GM12874 (cell line): ENCODE results near the gene ADGRV1.

Source experiments
- CTCF ChIP-seq: IDR thresholded peaks from 2 replicates; pipeline ENCODE4 v1.5.1; 2011; ENCODE audit warnings: low read depth, mild to moderate bottlenecking, control low read depth, low read length, moderate library complexity; ENCODE audit not compliant: insufficient read depth

ADGRV1 gene

GRCh38 chr5:91076138-91076537 lies 517.5 kb downstream of the ADGRV1 start:
- no peak for TF ChIP-seq CTCF

- TF ChIP-seq CTCF, result no peak
These were observed 519.0 kb downstream of the ADGRV1 start for GRCh38 chr5:91077623-91078022.

- TF ChIP-seq CTCF, result no peak
These were observed 520.4 kb downstream of the ADGRV1 start for GRCh38 chr5:91079037-91079436.

GRCh38 chr5:91089758-91090157 lies 531.2 kb downstream of the ADGRV1 start:
- TF ChIP-seq CTCF, result no peak

GRCh38 chr5:91090995-91091394 lies 532.4 kb downstream of the ADGRV1 start:
- no peak for TF ChIP-seq CTCF

GRCh38 chr5:91091471-91092234 lies 533.1 kb downstream of the ADGRV1 start:
- TF ChIP-seq CTCF, result no peak

- no peak for TF ChIP-seq CTCF
These were observed 534.5 kb downstream of the ADGRV1 start for GRCh38 chr5:91092859-91093783.
